HEK293 (cell line): Measurements from ENCODE around the gene ACP4.

Source experiments
- CTCF ChIA-PET: fragments of 350-600 bp; formaldehyde crosslinking; extraction: SDS; loops from one replicate; lab custom pipeline; 2021; ENCODE audit warnings: antibody characterized with exemption; lab: Yijun Ruan, JAX
- POLR2A ChIA-PET: fragments of 300-600 bp; formaldehyde crosslinking; extraction: SDS; loops from one replicate; lab custom pipeline; 2020; ENCODE audit warnings: antibody characterized with exemption, inconsistent platforms; lab: Yijun Ruan, JAX
- H3K27ac ChIP-seq: fragments of 200-500 bp; sonication (Bioruptor generic); 2 replicates; pipeline ENCODE4 v1.5.1; 2014; ENCODE audit warnings: low read depth, low read length, control low read depth, inconsistent platforms; ENCODE audit errors: extremely low read depth
- H3K36me3 ChIP-seq, 2 experiments: fragments of 200-500 bp in 1 of 2; sonication (Bioruptor generic) in 1 of 2; 1 replicate in 1 of 2; 2 replicates in 1 of 2; pipeline ENCODE4 v1.5.1; 2014 to 2017; ENCODE audit warnings: inconsistent platforms in 2 of 2, low read length in 2 of 2; ENCODE audit not compliant: control insufficient read depth in 2 of 2, insufficient read depth in 1 of 2
- H3K4me1 ChIP-seq: fragments of 200-500 bp; sonication (Bioruptor generic); 2 replicates; pipeline ENCODE4 v1.5.1; 2014; ENCODE audit warnings: mild to moderate bottlenecking, low read length, inconsistent platforms; ENCODE audit not compliant: control insufficient read depth, insufficient read depth
- H3K4me3 ChIP-seq: 2 replicates; pipeline ENCODE4 v1.5.1; 2011; ENCODE audit warnings: low read depth, mild to moderate bottlenecking, control low read depth, low read length, moderate library complexity
- H3K9me3 ChIP-seq: fragments of 200-500 bp; sonication (Bioruptor generic); 2 replicates; pipeline ENCODE4 v1.5.1; 2014; ENCODE audit warnings: low read depth, low read length, inconsistent platforms; ENCODE audit not compliant: control insufficient read depth, insufficient read depth
- GLIS1 ChIP-seq: fragments of 450-650 bp; formaldehyde crosslinking; IDR thresholded peaks from 2 replicates; pipeline ENCODE4 v1.5.1; 2016; ENCODE audit warnings: missing biosample characterization, missing genetic modification characterization
- HOXA7 ChIP-seq: sonication (generic); formaldehyde crosslinking; IDR thresholded peaks from 2 replicates; pipeline ENCODE4 v1.8.1; 2022; ENCODE audit warnings: missing genetic modification reagents, borderline replicate concordance
- KLF10 ChIP-seq: fragments of 450-650 bp; IDR thresholded peaks from 2 replicates; pipeline ENCODE4 v1.5.1; 2018; ENCODE audit warnings: missing biosample characterization, mild to moderate bottlenecking, missing genetic modification characterization
- MYNN ChIP-seq: fragments of 450-650 bp; formaldehyde crosslinking; IDR thresholded peaks from 2 replicates; pipeline ENCODE4 v1.5.1; 2016; ENCODE audit warnings: missing biosample characterization, missing genetic modification characterization, borderline replicate concordance
- PRDM1 ChIP-seq: fragments of 450-650 bp; formaldehyde crosslinking; IDR thresholded peaks from 2 replicates; pipeline ENCODE4; 2016; ENCODE audit warnings: missing biosample characterization, missing genetic modification characterization
- SCRT1 ChIP-seq: fragments of 450-650 bp; formaldehyde crosslinking; IDR thresholded peaks from 2 replicates; pipeline ENCODE4 v1.5.1; 2016; ENCODE audit warnings: missing biosample characterization, missing genetic modification characterization, borderline replicate concordance
- SCRT2 ChIP-seq: fragments of 450-650 bp; formaldehyde crosslinking; IDR thresholded peaks from 2 replicates; pipeline ENCODE4 v1.5.1; 2016; ENCODE audit warnings: missing biosample characterization, missing genetic modification characterization
- SETDB1 ChIP-seq: IDR thresholded peaks from one replicate; pipeline ENCODE4 v1.6.1; 2017; ENCODE audit warnings: mild to moderate bottlenecking, low read length, moderate library complexity, mixed read lengths; ENCODE audit not compliant: insufficient read length
- TCF7L2 ChIP-seq: IDR thresholded peaks from 2 replicates; pipeline ENCODE4 v1.6.1; 2011; ENCODE audit warnings: low read depth, mild to moderate bottlenecking, inconsistent platforms, low read length, moderate library complexity, borderline replicate concordance
- ZEB2 ChIP-seq: fragments of 450-650 bp; formaldehyde crosslinking; IDR thresholded peaks from 2 replicates; pipeline ENCODE4 v1.5.1; 2016; ENCODE audit warnings: missing biosample characterization, missing genetic modification characterization
- ZIC2 ChIP-seq: fragments of 450-650 bp; formaldehyde crosslinking; IDR thresholded peaks from 2 replicates; pipeline ENCODE4 v1.5.1; 2016; ENCODE audit warnings: missing biosample characterization, missing genetic modification characterization
- ZNF114 ChIP-seq: fragments of 450-650 bp; formaldehyde crosslinking; IDR thresholded peaks from 2 replicates; pipeline ENCODE4 v1.5.0; 2017; ENCODE audit warnings: missing biosample characterization, missing genetic modification characterization
- ZNF169 ChIP-seq: fragments of 450-650 bp; formaldehyde crosslinking; IDR thresholded peaks from 2 replicates; pipeline ENCODE4 v1.5.1; 2016; ENCODE audit warnings: missing biosample characterization, missing genetic modification characterization
- ZNF24 ChIP-seq: fragments of 450-650 bp; formaldehyde crosslinking; IDR thresholded peaks from 2 replicates; pipeline ENCODE4 v1.5.1; 2016; ENCODE audit warnings: missing biosample characterization, missing genetic modification characterization
- ZNF248 ChIP-seq: fragments of 450-650 bp; formaldehyde crosslinking; IDR thresholded peaks from 2 replicates; pipeline ENCODE4 v1.5.1; 2017; ENCODE audit warnings: missing biosample characterization, missing genetic modification characterization
- ZNF341 ChIP-seq: fragments of 450-650 bp; formaldehyde crosslinking; IDR thresholded peaks from 2 replicates; pipeline ENCODE4; 2016; ENCODE audit warnings: low read depth, missing biosample characterization, missing genetic modification characterization
- ZNF404 ChIP-seq: fragments of 450-650 bp; formaldehyde crosslinking; IDR thresholded peaks from 2 replicates; pipeline ENCODE4 v1.5.1; 2017; ENCODE audit warnings: missing biosample characterization, missing genetic modification characterization
- ZNF433 ChIP-seq: fragments of 450-650 bp; formaldehyde crosslinking; IDR thresholded peaks from 2 replicates; pipeline ENCODE4 v1.5.1; 2016; ENCODE audit warnings: missing biosample characterization, missing genetic modification characterization, low read depth
- ZNF514 ChIP-seq: fragments of 450-650 bp; formaldehyde crosslinking; IDR thresholded peaks from 2 replicates; pipeline ENCODE4 v1.5.1; 2016; ENCODE audit warnings: missing biosample characterization, missing genetic modification characterization
- ZNF560 ChIP-seq: fragments of 450-650 bp; formaldehyde crosslinking; IDR thresholded peaks from 2 replicates; pipeline ENCODE4 v1.5.1; 2017; ENCODE audit warnings: missing biosample characterization, missing genetic modification characterization, borderline replicate concordance
- TF ChIP-seq, protein P1 (sequence below): fragments of 450-650 bp; formaldehyde crosslinking; IDR thresholded peaks from 2 replicates; pipeline ENCODE4 v1.5.1; 2016; ENCODE audit warnings: missing biosample characterization, missing genetic modification characterization
- TF ChIP-seq, protein P2 (sequence below): fragments of 450-650 bp; formaldehyde crosslinking; IDR thresholded peaks from 2 replicates; pipeline ENCODE4 v1.5.1; 2016; ENCODE audit warnings: missing biosample characterization, missing genetic modification characterization
- TF ChIP-seq, protein P3 (sequence below): fragments of 450-650 bp; formaldehyde crosslinking; IDR thresholded peaks from 2 replicates; pipeline ENCODE4 v1.5.1; 2017; ENCODE audit warnings: missing biosample characterization, missing genetic modification characterization
- TF ChIP-seq, protein P4 (sequence below): fragments of 450-650 bp; formaldehyde crosslinking; IDR thresholded peaks from 2 replicates; pipeline ENCODE4 v1.5.1; 2016; ENCODE audit warnings: missing biosample characterization, missing genetic modification characterization

Gene ACP4

DNA sequence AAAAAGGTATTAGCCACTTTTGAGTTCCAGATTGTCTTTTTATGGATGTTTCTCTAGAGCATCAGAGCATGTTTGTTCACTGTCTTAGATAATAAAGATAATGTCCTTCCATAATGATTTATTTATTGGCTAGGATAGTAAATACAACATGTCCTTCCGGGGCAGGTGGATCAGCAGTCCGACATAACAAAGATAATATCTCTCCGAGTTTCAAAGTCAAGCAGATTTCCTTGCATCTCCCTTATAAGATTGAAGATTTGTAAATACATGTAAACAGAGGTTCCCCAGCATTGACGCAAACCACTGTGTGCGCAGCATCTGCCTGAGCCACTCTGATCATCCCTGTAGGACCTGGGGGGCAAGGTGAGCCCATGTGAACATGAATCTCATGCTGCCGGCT, 51.9 kb downstream of the ACP4 start:
- no peak overlapping the region for H3K27ac ChIP-seq
- peaks cover 15% of the 10 kb centered on the region for H3K4me1 ChIP-seq
- no peaks in the 10 kb centered on the region for H3K36me3 ChIP-seq
- POLR2A ChIA-PET, result no interaction called here
- TF ChIP-seq, protein P1, sequence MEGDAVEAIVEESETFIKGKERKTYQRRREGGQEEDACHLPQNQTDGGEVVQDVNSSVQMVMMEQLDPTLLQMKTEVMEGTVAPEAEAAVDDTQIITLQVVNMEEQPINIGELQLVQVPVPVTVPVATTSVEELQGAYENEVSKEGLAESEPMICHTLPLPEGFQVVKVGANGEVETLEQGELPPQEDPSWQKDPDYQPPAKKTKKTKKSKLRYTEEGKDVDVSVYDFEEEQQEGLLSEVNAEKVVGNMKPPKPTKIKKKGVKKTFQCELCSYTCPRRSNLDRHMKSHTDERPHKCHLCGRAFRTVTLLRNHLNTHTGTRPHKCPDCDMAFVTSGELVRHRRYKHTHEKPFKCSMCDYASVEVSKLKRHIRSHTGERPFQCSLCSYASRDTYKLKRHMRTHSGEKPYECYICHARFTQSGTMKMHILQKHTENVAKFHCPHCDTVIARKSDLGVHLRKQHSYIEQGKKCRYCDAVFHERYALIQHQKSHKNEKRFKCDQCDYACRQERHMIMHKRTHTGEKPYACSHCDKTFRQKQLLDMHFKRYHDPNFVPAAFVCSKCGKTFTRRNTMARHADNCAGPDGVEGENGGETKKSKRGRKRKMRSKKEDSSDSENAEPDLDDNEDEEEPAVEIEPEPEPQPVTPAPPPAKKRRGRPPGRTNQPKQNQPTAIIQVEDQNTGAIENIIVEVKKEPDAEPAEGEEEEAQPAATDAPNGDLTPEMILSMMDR (tag by site-specific recombination), result no peak
- TF ChIP-seq ZEB2 (tag by site-specific recombination), result no peak
- H3K4me3 ChIP-seq, result no peak overlapping the region
- CTCF ChIA-PET, result no interaction called here
- no peaks in the 10 kb centered on the region for H3K9me3 ChIP-seq

DNA sequence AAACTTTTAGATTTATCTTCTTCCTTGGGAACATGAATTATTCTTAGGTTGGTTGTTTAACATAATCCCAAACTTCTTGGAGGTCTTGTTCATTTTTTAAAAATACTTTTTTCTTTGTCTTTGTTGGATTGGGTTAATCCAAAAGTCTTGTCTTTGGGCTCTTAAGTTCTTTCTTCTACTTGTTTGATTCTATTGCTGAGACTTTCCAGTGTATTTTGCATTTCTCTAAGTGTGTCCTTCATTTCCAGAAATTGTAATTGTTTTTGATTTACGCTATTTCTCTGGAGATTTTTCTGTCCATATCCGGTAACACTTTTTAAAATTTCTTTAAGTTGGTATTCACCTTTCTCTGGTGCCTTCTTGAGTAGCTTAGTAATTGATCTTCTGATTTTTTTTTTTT, 53.0 kb downstream of the ACP4 start:
- Histone ChIP-seq H3K9me3 (no peaks in the 10 kb centered on the region), H3K27ac (no peak overlapping the region), H3K36me3 (no peaks in the 10 kb centered on the region)
- POLR2A ChIA-PET, result interaction anchor here (3.2 kb wide), 1 partner anchor 39 kb away, joined by 19 read pairs; no protein-coding TSS in a partner anchor
- no peak for TF ChIP-seq ZNF560 (tag by site-specific recombination)
- TF ChIP-seq ZNF114, result 0 out of 2 replicates have a peak, but pooled peaks have one; percentile 43
- peak; percentile 26; the same call in 1 of the 2 replicates for TF ChIP-seq SCRT1 (tag by site-specific recombination)
- TF ChIP-seq SETDB1, result peak; percentile 47
- peak; percentile 67 for TF ChIP-seq SCRT2 (tag by site-specific recombination)
- TF ChIP-seq ZNF24, result no peak
- no peak for TF ChIP-seq MYNN (tag by site-specific recombination)
- TF ChIP-seq, all 188 proteins: peak for 4
- no peak overlapping the region for H3K4me3 ChIP-seq
- peaks cover 15% of the 10 kb centered on the region for H3K4me1 ChIP-seq
- CTCF ChIA-PET, result interaction anchor here (0.7 to 1.0 kb wide), 4 partner anchors 11 to 433 kb away, joined by 3 to 5 read pairs (median 4); partner anchors contain the start of gene KLK3

DNA sequence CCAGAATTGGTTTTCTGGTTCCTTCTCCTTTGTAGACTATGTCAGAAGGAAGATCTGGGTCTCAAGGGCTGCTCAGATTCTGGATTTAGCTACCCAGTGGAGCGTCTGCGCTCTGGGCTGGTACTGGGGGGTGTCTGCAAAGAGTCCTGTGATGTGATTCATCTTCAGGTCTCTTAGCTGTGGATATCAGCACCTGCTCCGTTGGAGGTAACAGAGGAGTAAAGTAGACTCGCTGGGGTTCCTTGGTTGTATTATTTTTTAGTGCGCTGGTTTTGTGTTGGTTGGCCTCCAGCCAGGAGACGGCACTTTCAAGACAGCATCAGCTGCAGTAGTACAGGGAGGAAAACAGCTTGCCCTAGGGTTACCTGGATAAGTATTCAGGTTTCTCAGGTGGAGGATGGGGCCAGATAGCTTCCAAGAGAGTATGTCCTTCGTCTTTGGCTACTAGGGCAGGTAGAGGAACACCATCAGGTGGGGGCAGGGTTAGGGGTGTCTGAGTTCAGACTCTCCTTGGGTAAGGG, 53.5 kb downstream of the ACP4 start:
- ChIA-PET POLR2A (interaction anchor here (0.5 to 3.2 kb wide), 4 partner anchors 11 to 979 kb away, joined by 3 to 19 read pairs (median 8); partner anchors contain the start of gene KLK3), CTCF (interaction anchor here (0.6 to 2.4 kb wide), 6 partner anchors 11 to 433 kb away, joined by 3 to 13 read pairs (median 4); partner anchors contain the start of gene KLK3)
- no peak overlapping the region for H3K4me3 ChIP-seq
- no peak for TF ChIP-seq KLF10
- TF ChIP-seq TCF7L2, result peak; percentile 68; the same call in 1 of the 2 replicates
- TF ChIP-seq PRDM1, result no peak
- TF ChIP-seq ZNF404 (tag by site-specific recombination), result no peak
- TF ChIP-seq ZIC2 (tag by site-specific recombination), result peak; percentile 8; the same call in 1 of the 2 replicates
- TF ChIP-seq, protein P2, sequence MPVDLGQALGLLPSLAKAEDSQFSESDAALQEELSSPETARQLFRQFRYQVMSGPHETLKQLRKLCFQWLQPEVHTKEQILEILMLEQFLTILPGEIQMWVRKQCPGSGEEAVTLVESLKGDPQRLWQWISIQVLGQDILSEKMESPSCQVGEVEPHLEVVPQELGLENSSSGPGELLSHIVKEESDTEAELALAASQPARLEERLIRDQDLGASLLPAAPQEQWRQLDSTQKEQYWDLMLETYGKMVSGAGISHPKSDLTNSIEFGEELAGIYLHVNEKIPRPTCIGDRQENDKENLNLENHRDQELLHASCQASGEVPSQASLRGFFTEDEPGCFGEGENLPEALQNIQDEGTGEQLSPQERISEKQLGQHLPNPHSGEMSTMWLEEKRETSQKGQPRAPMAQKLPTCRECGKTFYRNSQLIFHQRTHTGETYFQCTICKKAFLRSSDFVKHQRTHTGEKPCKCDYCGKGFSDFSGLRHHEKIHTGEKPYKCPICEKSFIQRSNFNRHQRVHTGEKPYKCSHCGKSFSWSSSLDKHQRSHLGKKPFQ, result no peak
- TF ChIP-seq ZNF341 (tag by site-specific recombination), result no peak
- TF ChIP-seq ZNF514, result no peak
- TF ChIP-seq, protein P3, sequence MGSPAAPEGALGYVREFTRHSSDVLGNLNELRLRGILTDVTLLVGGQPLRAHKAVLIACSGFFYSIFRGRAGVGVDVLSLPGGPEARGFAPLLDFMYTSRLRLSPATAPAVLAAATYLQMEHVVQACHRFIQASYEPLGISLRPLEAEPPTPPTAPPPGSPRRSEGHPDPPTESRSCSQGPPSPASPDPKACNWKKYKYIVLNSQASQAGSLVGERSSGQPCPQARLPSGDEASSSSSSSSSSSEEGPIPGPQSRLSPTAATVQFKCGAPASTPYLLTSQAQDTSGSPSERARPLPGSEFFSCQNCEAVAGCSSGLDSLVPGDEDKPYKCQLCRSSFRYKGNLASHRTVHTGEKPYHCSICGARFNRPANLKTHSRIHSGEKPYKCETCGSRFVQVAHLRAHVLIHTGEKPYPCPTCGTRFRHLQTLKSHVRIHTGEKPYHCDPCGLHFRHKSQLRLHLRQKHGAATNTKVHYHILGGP (tag by site-specific recombination), result no peak
- TF ChIP-seq GLIS1, result peak; percentile 93
- TF ChIP-seq ZNF169 (tag by site-specific recombination), result 0 out of 2 replicates have a peak, but pooled peaks have one; percentile 45
- TF ChIP-seq ZNF248 (tag by site-specific recombination), result no peak
- TF ChIP-seq, protein P4, sequence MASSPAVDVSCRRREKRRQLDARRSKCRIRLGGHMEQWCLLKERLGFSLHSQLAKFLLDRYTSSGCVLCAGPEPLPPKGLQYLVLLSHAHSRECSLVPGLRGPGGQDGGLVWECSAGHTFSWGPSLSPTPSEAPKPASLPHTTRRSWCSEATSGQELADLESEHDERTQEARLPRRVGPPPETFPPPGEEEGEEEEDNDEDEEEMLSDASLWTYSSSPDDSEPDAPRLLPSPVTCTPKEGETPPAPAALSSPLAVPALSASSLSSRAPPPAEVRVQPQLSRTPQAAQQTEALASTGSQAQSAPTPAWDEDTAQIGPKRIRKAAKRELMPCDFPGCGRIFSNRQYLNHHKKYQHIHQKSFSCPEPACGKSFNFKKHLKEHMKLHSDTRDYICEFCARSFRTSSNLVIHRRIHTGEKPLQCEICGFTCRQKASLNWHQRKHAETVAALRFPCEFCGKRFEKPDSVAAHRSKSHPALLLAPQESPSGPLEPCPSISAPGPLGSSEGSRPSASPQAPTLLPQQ (tag by site-specific recombination), result no peak
- no peak for TF ChIP-seq ZNF433
- TF ChIP-seq HOXA7 (CRISPR knock-in tag), result no peak

More for the DNA sequence above, 53.5 kb downstream of the ACP4 start:
- H3K4me1 ChIP-seq, result peaks cover 15% of the 10 kb centered on the region
- H3K36me3 ChIP-seq, result no peaks in the 10 kb centered on the region
- H3K27ac ChIP-seq, result no peak overlapping the region
- H3K9me3 ChIP-seq, result no peaks in the 10 kb centered on the region
